NCI-H146 treated with DMSO at 0.1 percent for 48 hours (cell line): ENCODE measurements around the gene CNTD1.

Experiments used
- DNase-seq: peaks from one replicate; lab custom pipeline; 2025; ENCODE audit not compliant: unreplicated experiment; lab: John Stamatoyannopoulos, UW

CNTD1 gene

GRCh38 chr17:42803074-42803883 is 4.6 kb downstream of the CNTD1 start:
- peak; percentile 71 for DNase-seq

GRCh38 chr17:42804918-42805367 is 6.3 kb downstream of the CNTD1 start:
- DNase-seq: peak; percentile 79

GRCh38 chr17:42806249-42806648 is 7.6 kb downstream of the CNTD1 start:
- no peak for DNase-seq

- DNase-seq: no peak
Measured at GRCh38 chr17:42809250-42809649, 10.6 kb downstream of the CNTD1 start.

GRCh38 chr17:42814633-42815399 is 16.2 kb downstream of the CNTD1 start:
- no peak for DNase-seq

- DNase-seq: no peak
Measured at GRCh38 chr17:42817866-42818265, 19.2 kb downstream of the CNTD1 start.

- DNase-seq: no peak
Measured at GRCh38 chr17:42818379-42818778, 19.7 kb downstream of the CNTD1 start.

- peak; percentile 37 for DNase-seq
Measured at GRCh38 chr17:42819939-42820535, 21.4 kb downstream of the CNTD1 start.

- no peak for DNase-seq
Measured at GRCh38 chr17:42821176-42821575, 22.5 kb downstream of the CNTD1 start.

GRCh38 chr17:42827472-42827871 is 28.8 kb downstream of the CNTD1 start:
- DNase-seq: no peak

GRCh38 chr17:42830971-42831370 is 32.3 kb downstream of the CNTD1 start:
- DNase-seq: no peak

- no peak for DNase-seq
Measured at GRCh38 chr17:42832213-42832933, 33.7 kb downstream of the CNTD1 start.

- DNase-seq: peak; percentile 73
Measured at GRCh38 chr17:42832934-42833766, 34.5 kb downstream of the CNTD1 start, which contains the start of gene PSME3. PSME3 (plus strand) TSS chr17:42833397; CDS start chr17:42833632, 235 bp downstream.

GRCh38 chr17:42833767-42834422 is 35.2 kb downstream of the CNTD1 start:
- DNase-seq: peak; percentile 58

- no peak for DNase-seq
Measured at GRCh38 chr17:42835732-42836131, 37.1 kb downstream of the CNTD1 start.

GRCh38 chr17:42841975-42842685 is 43.5 kb downstream of the CNTD1 start:
- no peak for DNase-seq

GRCh38 chr17:42843358-42843934 is 44.8 kb downstream of the CNTD1 start:
- peak; percentile 23 for DNase-seq

GRCh38 chr17:42844271-42844670 is 45.6 kb downstream of the CNTD1 start, which contains the start of gene AOC2:
AOC2 (plus strand) TSS chr17:42844580; CDS start chr17:42844627, 47 bp downstream.
- DNase-seq: no peak
